Mesenchymal stem cell (in vitro differentiated cells and primary cell): ENCODE data around the gene BCL10. TPM values are rescaled to one million over a fixed set of nuclear protein-coding genes. Genes with fewer than 3 reads are reported as not detected.

ENCODE experiments used
- DNase-seq: peaks from one replicate; pipeline ENCODE4 v3.0.0-alpha.2; 2013
- H2AFZ ChIP-seq: one replicate; pipeline ENCODE4 v1.6.1; 2013; ENCODE audit warnings: low read depth, mild to moderate bottlenecking, control low read depth, inconsistent platforms, low read length, moderate library complexity
- H2AK5ac ChIP-seq: 2 replicates; pipeline ENCODE4 v1.6.1; 2013; ENCODE audit warnings: low read length, moderate library complexity, mild to moderate bottlenecking, inconsistent platforms; ENCODE audit not compliant: severe bottlenecking
- H2BK120ac ChIP-seq: one replicate; pipeline ENCODE4 v1.6.1; 2013; ENCODE audit warnings: low read depth, mild to moderate bottlenecking, inconsistent platforms, low read length, moderate library complexity
- H2BK12ac ChIP-seq, 2 experiments: one replicate each; pipeline ENCODE4 v1.6.1; 2013; ENCODE audit warnings: inconsistent platforms in 2 of 2, low read length in 2 of 2, mild to moderate bottlenecking in 2 of 2, moderate library complexity in 2 of 2, control low read depth in 1 of 2
- H2BK15ac ChIP-seq: one replicate; pipeline ENCODE4 v1.6.1; 2013; ENCODE audit warnings: mild to moderate bottlenecking, low read depth, inconsistent platforms; ENCODE audit not compliant: poor library complexity, severe bottlenecking
- H2BK5ac ChIP-seq: 2 replicates; pipeline ENCODE4 v1.6.1; 2013; ENCODE audit warnings: low read depth, mild to moderate bottlenecking, low read length, control low read depth, inconsistent platforms; ENCODE audit not compliant: poor library complexity, severe bottlenecking
- H3K14ac ChIP-seq, 2 experiments: one replicate each; pipeline ENCODE4 v1.6.1; 2013; ENCODE audit warnings: inconsistent platforms in 2 of 2, low read length in 2 of 2, control low read depth in 1 of 2, mild to moderate bottlenecking in 1 of 2, moderate library complexity in 1 of 2
- H3K18ac ChIP-seq, 2 experiments: one replicate each; pipeline ENCODE4 v1.6.1; 2013; ENCODE audit warnings: inconsistent platforms in 2 of 2, low read length in 2 of 2, control low read depth in 1 of 2, low read depth in 1 of 2, mild to moderate bottlenecking in 1 of 2
- H3K23ac ChIP-seq, 2 experiments: one replicate each; pipeline ENCODE4 v1.6.1; 2013; ENCODE audit warnings: inconsistent platforms in 2 of 2, low read length in 2 of 2, mild to moderate bottlenecking in 2 of 2, moderate library complexity in 2 of 2, control low read depth in 1 of 2
- H3K27ac ChIP-seq: 2 replicates; pipeline ENCODE4 v1.5.1; 2013; ENCODE audit warnings: mild to moderate bottlenecking, moderate library complexity, low read length, control low read depth, inconsistent platforms; ENCODE audit not compliant: poor library complexity, severe bottlenecking
- H3K27me3 ChIP-seq, 2 experiments: 2 replicates each; pipeline versions ENCODE4 v1.6.1 to v1.7.0; 2013; ENCODE audit warnings: low read length in 2 of 2, mild to moderate bottlenecking in 2 of 2, moderate library complexity in 2 of 2, control low read depth in 1 of 2, inconsistent platforms in 1 of 2; ENCODE audit not compliant: control insufficient read depth in 1 of 2, insufficient read depth in 1 of 2
- H3K36me3 ChIP-seq, 2 experiments: 2 replicates each; pipeline versions ENCODE4 v1.6.1 to v1.7.0; 2013; ENCODE audit warnings: low read length in 2 of 2, control low read depth in 1 of 2, inconsistent platforms in 1 of 2, low read depth in 1 of 2, mild to moderate bottlenecking in 1 of 2; ENCODE audit not compliant: insufficient read depth in 2 of 2, control insufficient read depth in 1 of 2
- H3K4ac ChIP-seq, 2 experiments: one replicate each; pipeline ENCODE4 v1.6.1; 2013; ENCODE audit warnings: inconsistent platforms in 2 of 2, low read length in 2 of 2, mild to moderate bottlenecking in 2 of 2, moderate library complexity in 2 of 2, control low read depth in 1 of 2, low read depth in 1 of 2
- H3K4me1 ChIP-seq: 2 replicates; pipeline ENCODE4 v1.6.1; 2013; ENCODE audit warnings: low read depth, low read length, control low read depth; ENCODE audit not compliant: control insufficient read depth, insufficient read depth
- H3K4me2 ChIP-seq: 2 replicates; pipeline ENCODE4 v1.6.1; 2013; ENCODE audit warnings: low read length, mild to moderate bottlenecking, inconsistent platforms; ENCODE audit not compliant: poor library complexity, severe bottlenecking
- H3K4me3 ChIP-seq, 2 experiments: 2 replicates each; pipeline versions ENCODE4 v1.5.1 to v1.7.0; 2013; ENCODE audit warnings: low read length in 2 of 2, mild to moderate bottlenecking in 2 of 2, control low read depth in 1 of 2, low read depth in 1 of 2; ENCODE audit not compliant: insufficient read depth in 1 of 2
- H3K79me1 ChIP-seq: replicated peaks from 2 replicates; pipeline ENCODE4 v1.6.1; 2013; ENCODE audit warnings: mild to moderate bottlenecking, control low read depth, low read length, inconsistent platforms; ENCODE audit not compliant: poor library complexity, severe bottlenecking
- H3K9ac ChIP-seq: 2 replicates; pipeline ENCODE4 v1.7.0; 2013; ENCODE audit warnings: mild to moderate bottlenecking, low read length, moderate library complexity
- H3K9me3 ChIP-seq: 2 replicates; pipeline ENCODE4 v1.7.0; 2013; ENCODE audit warnings: mild to moderate bottlenecking, low read length; ENCODE audit not compliant: control insufficient read depth
- H4K8ac ChIP-seq: one replicate; pipeline ENCODE4 v1.6.1; 2013; ENCODE audit warnings: inconsistent platforms, mild to moderate bottlenecking, low read length, moderate library complexity
- H4K91ac ChIP-seq: one replicate; pipeline ENCODE4 v1.6.1; 2013; ENCODE audit warnings: mild to moderate bottlenecking, low read length, inconsistent platforms
- WGBS: methylation state at CpG from one replicate; pipeline ENCODE4 v1.1.7; 2013; ENCODE audit warnings: mixed read lengths; 5-methylcytosine and 5-hydroxymethylcytosine counted together
- polyA plus RNA-seq, 2 experiments: library from polyadenylated mRNA; stranded (reverse); fragments of 200-250 nt; gene quantifications; one replicate each; pipeline ENCODE4 v1.2.3, GENCODE V29; 2013

Gene BCL10
- 21.7 TPM for polyA plus RNA-seq (2013, experiment 1 of 2)
- polyA plus RNA-seq (2013, experiment 2 of 2): 22.6 TPM

GRCh38 chr1:85276215-85276977 lies at the start of gene BCL10:
BCL10 (minus strand) TSS chr1:85276632; CDS start chr1:85276352, 280 bp downstream.
- H3K79me1 ChIP-seq: no peaks in the 10 kb centered on the region
- H3K9ac ChIP-seq: peak within 1 kb of the TSS; percentile 96
- peak within 1 kb of the TSS; percentile 98 for H4K91ac ChIP-seq
- peak within 1 kb of the TSS; percentile 15 to 69 for H2BK12ac ChIP-seq
- H3K23ac ChIP-seq: peak within 1 kb of the TSS in 1 of 2 experiments; percentile 46
- peak; percentile 99 for DNase-seq
- peak within 1 kb of the TSS; percentile 89 for H2AK5ac ChIP-seq
- H3K4ac ChIP-seq: peak within 1 kb of the TSS; percentile 66 to 99
- H4K8ac ChIP-seq: peak within 1 kb of the TSS; percentile 91
- H2AFZ ChIP-seq: peak within 1 kb of the TSS; percentile 42
- peak within 1 kb of the TSS; percentile 90 to 98 for H3K4me3 ChIP-seq
- H2BK120ac ChIP-seq: peak within 1 kb of the TSS; percentile 76
- H3K36me3 ChIP-seq: peaks cover 0 to 20% of the 10 kb centered on the region in 2 experiments
- H2BK5ac ChIP-seq: peak within 1 kb of the TSS; percentile 78
- H3K27me3 ChIP-seq: no peaks in the 10 kb centered on the region
- H2BK15ac ChIP-seq: peak within 1 kb of the TSS; percentile 93
- H3K18ac ChIP-seq: peak within 1 kb of the TSS; percentile 86 to 94
- H3K9me3 ChIP-seq: no peaks in the 10 kb centered on the region
- H3K27ac ChIP-seq: peak within 1 kb of the TSS; percentile 93
- H3K14ac ChIP-seq: peak within 1 kb of the TSS; percentile 48 to 95
- H3K4me2 ChIP-seq: peak within 1 kb of the TSS; percentile 83
- under 1% methylated on average over 56 of the region's 78 CpGs for WGBS
- peaks cover 9% of the 10 kb centered on the region for H3K4me1 ChIP-seq

GRCh38 chr1:85325920-85326319 lies 49.5 kb upstream of the BCL10 start:
- Histone ChIP-seq H3K79me1 (peaks cover 14% of the 10 kb centered on the region), H4K8ac (no peak overlapping the region), H2AK5ac (no peak overlapping the region), H3K9me3 (no peaks in the 10 kb centered on the region), H2BK5ac (no peak overlapping the region), H3K14ac (peak overlapping the region in 1 of 2 experiments; percentile 6), H3K27me3 (no peaks in the 10 kb centered on the region), H3K27ac (peak overlapping the region; percentile 82), H2BK15ac (no peak overlapping the region), H3K9ac (no peak overlapping the region), H3K4me1 (peaks cover 17% of the 10 kb centered on the region), H3K23ac (no peak overlapping the region), H2AFZ (no peak overlapping the region), H2BK120ac (no peak overlapping the region), H3K4me3 (no peak overlapping the region), H3K18ac (peak overlapping the region in 1 of 2 experiments; percentile 52), H3K36me3 (peaks cover 0 to 3% of the 10 kb centered on the region in 2 experiments), H3K4me2 (no peak overlapping the region), H3K4ac (no peak overlapping the region), H2BK12ac (no peak overlapping the region), H4K91ac (no peak overlapping the region)
- no peak for DNase-seq

- no peak overlapping the region for H3K9ac ChIP-seq
- peaks cover 0 to 3% of the 10 kb centered on the region in 2 experiments for H3K36me3 ChIP-seq
- no peak overlapping the region for H3K4me2 ChIP-seq
- H2AK5ac ChIP-seq: peak overlapping the region; percentile 89
- H4K8ac ChIP-seq: no peak overlapping the region
- H4K91ac ChIP-seq: no peak overlapping the region
- no peak overlapping the region for H2BK15ac ChIP-seq
- no peak overlapping the region for H2BK5ac ChIP-seq
- no peak overlapping the region for H2AFZ ChIP-seq
- H3K4me1 ChIP-seq: peaks cover 14% of the 10 kb centered on the region
- H2BK120ac ChIP-seq: no peak overlapping the region
- no peak overlapping the region for H3K23ac ChIP-seq
- no peak overlapping the region for H3K4ac ChIP-seq
- H3K4me3 ChIP-seq: no peak overlapping the region
- no peaks in the 10 kb centered on the region for H3K9me3 ChIP-seq
- WGBS: 93% methylated on average over 2 of the region's 5 CpGs
- no peaks in the 10 kb centered on the region for H3K27me3 ChIP-seq
- no peak for DNase-seq
- no peak overlapping the region for H3K14ac ChIP-seq
- no peak overlapping the region for H3K27ac ChIP-seq
- no peak overlapping the region for H3K18ac ChIP-seq
- H2BK12ac ChIP-seq: no peak overlapping the region
- H3K79me1 ChIP-seq: peaks cover 16% of the 10 kb centered on the region
Observed at GRCh38 chr1:85323770-85324169, 47.3 kb upstream of the BCL10 start.

DNA sequence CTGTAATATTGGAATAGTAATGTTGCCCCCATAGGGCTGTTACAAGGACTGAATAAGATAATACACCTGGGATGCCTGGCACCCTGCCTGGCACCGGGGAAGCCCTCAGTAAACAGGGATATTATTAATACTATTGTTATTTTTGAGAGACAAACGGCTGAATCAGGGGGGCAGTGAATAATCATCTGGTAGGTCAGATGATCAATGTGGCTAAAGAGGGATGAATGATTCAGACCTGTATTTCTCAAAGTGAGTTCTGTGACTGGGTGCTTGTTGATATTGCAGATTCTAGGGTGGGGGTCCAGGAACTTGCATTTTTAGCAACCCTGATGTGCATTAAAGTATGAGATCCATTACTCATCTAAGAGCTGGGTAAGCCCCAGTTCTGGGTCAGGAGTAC lies 46.2 kb upstream of the BCL10 start:
- H3K14ac ChIP-seq: no peak overlapping the region
- no peak overlapping the region for H2BK5ac ChIP-seq
- H3K79me1 ChIP-seq: peaks cover 12% of the 10 kb centered on the region
- H3K9me3 ChIP-seq: no peaks in the 10 kb centered on the region
- H3K18ac ChIP-seq: no peak overlapping the region
- H3K4me1 ChIP-seq: peaks cover 13% of the 10 kb centered on the region
- no peak for DNase-seq
- no peak overlapping the region for H3K4ac ChIP-seq
- H3K27me3 ChIP-seq: no peaks in the 10 kb centered on the region
- H3K36me3 ChIP-seq: peaks cover 0 to 3% of the 10 kb centered on the region in 2 experiments
- WGBS: 43% methylated on average over 2 of the region's 2 CpGs
- no peak overlapping the region for H3K4me2 ChIP-seq
- no peak overlapping the region for H3K4me3 ChIP-seq
- H3K27ac ChIP-seq: peak overlapping the region; percentile 21
- no peak overlapping the region for H2BK15ac ChIP-seq
- peak overlapping the region; percentile 19 for H2BK120ac ChIP-seq
- H2AFZ ChIP-seq: no peak overlapping the region
- H4K91ac ChIP-seq: no peak overlapping the region
- H2BK12ac ChIP-seq: no peak overlapping the region
- peak overlapping the region; percentile 83 for H2AK5ac ChIP-seq
- H3K23ac ChIP-seq: no peak overlapping the region
- peak overlapping the region; percentile 68 for H3K9ac ChIP-seq
- no peak overlapping the region for H4K8ac ChIP-seq
